HuH-7 (cell line): ENCODE data around the gene IRX3.
A peak's percentile ranks its signal among the peaks of the same experiment; 100 is the strongest.

Source experiments
- DNase-seq: peaks from one replicate; pipeline ENCODE4 v3.0.0; 2011; ENCODE audit warnings: low spot score

The IRX3 gene

DNA sequence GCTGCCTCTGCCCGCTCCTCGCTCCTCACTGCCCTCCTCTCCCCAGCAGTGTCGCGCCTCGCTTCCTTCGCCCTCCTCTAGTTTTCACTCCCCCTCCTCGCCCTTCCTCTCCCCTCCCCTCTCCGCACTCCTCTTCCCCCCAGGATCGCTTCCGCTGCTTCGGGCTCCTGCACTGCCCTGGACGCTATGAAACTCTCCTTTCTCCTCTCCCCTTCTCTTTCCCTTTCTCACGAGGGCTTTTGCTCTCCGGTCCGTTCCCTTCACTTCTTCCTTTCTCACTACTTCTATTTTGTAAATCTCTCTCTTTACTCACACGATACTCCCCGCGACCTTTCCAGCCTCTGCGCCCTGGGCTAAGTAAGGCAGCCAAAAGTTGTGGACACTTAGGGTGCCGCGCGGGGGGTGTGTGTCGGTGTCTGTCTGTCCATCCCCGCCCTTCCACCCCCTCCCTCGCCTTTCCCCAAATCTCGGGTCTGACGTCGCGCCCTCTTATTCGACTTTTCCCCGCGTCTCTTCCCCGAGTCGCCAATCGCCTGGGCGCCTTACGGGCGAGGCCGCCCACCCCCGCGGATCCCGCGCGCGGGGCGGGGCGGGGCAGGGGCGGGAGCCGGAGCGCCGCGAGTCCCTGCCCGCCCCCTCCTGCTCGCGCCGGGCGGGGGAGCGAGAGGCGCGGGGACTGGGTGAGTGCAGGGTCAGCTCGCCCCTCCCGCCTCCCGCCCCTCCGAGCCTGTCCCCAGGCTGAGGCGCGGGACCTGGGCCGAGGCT, at the start of gene IRX3:
IRX3 (minus strand) TSS at position 422 of the 765 bp plus-strand sequence. CDS start 737 bp downstream, outside the sequence.
- peak; percentile 93 for DNase-seq

GRCh38 chr16:54335230-54335629, 48.6 kb upstream of the IRX3 start:
- DNase-seq = no peak

- DNase-seq = no peak
These were observed 47.6 kb upstream of the IRX3 start for GRCh38 chr16:54334208-54334607.

DNA sequence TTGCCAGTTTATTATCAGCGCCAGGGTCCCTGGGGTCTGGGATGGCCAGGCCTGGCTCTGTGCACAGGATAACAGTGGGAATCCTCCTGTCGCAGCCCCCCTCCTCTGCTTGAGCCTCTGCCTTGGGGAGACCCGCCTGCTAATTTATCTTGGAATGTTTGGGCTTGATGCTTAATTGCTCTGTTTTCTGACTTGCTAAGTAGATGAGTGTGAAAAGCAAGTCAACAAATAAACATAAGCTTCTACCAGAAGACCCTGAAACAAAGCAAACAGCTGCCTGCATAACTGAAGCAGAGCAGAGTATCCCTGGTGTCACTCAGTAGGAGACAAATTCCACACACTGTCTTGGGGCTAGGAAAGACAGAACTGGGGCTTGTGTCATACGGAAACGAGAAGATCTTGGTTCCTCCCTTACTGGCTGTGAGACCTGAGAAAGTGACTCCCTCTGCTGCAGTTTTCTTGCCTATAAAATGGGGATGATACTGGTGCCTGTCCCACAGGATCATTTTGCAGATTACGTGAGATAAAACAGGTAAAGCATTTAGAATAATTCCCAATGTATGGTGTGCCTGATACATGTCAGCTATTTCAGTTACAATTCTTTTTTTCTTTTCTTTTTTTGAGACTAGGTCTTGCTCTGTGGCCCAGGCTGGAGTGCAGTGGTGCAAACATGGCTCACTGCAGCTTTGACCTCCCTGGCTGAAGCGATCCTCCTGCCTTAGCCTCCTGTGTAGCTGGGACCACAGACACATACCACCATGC, 44.8 kb upstream of the IRX3 start:
- DNase-seq = no peak

GRCh38 chr16:54327609-54328008, 41.0 kb upstream of the IRX3 start:
- no peak for DNase-seq

- no peak for DNase-seq
These were observed 39.7 kb upstream of the IRX3 start for GRCh38 chr16:54326266-54326662.

GRCh38 chr16:54325616-54326265, 39.2 kb upstream of the IRX3 start:
- DNase-seq = no peak

GRCh38 chr16:54324716-54325115, 38.1 kb upstream of the IRX3 start:
- no peak for DNase-seq

DNA sequence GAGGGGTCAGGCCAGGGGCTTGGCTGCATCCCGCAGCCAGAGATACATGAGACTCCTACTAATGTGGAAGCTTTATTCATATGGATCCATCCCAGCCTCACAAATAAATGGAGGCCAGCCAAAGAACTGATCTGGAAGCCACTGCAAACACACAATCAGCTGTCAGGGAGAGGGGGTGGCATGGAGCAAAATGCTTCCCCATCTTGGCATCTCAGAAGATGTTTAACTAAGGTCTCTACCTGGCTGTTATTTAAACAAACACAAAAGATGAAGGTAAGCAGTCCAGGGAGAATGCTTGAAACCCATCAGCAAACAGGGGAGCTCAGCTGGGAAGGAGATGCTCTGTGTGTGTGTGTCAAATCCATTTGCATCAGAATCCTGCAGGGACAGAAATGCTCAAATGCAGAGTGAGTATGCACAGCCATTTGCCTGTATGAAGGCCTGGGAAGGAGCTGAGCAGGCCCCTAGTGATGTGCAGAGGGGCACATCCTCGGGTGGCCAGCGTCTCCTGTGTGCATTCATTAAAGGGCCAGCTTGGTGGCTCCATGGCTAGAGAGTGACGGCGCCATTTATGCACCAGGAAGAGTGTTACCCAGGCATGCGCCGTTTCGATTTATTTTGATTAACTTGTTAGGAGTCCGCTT, 34.2 kb upstream of the IRX3 start:
- DNase-seq = no peak

DNA sequence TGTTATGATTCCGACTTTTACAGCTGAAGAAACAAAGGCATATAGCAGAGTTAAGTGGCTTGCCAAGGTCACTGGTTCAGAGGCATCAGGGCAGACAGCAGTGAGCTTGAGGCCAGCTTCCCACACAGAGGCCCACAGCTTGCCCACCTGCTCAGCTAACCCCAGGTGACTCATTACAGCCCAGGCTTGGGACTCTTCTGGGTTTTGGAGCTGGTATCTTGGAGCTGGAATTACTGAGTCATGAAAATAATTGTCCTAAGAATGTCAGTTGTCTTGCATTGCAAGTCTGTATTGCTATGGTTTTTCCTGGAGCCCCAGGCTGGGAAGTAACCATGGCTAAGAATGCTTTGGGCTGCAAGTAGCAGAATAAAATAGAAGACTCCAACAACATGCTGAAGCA, 32.4 kb upstream of the IRX3 start:
- DNase-seq = no peak

GRCh38 chr16:54317101-54317611, 30.6 kb upstream of the IRX3 start:
- DNase-seq = no peak

GRCh38 chr16:54316095-54316889, 29.7 kb upstream of the IRX3 start:
- no peak for DNase-seq

DNA sequence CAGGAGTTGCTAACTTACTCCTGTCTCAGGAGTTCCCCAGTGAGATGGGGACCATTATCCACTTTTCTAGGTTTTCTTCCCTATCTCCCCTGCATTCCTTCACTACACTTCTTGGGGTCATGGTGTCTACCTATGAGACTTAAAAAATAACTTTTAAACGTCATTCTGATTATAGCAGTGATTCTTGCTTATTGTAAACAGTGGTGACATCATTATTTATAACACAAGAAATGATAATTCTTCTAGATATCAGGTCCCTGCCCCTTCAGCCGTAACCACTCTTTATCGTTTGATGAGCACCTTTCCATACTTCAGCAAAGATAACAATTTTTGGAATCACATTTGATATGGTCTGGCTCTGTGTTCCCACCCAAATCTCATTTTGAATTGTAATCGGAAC, 27.2 kb upstream of the IRX3 start:
- no peak for DNase-seq

DNA sequence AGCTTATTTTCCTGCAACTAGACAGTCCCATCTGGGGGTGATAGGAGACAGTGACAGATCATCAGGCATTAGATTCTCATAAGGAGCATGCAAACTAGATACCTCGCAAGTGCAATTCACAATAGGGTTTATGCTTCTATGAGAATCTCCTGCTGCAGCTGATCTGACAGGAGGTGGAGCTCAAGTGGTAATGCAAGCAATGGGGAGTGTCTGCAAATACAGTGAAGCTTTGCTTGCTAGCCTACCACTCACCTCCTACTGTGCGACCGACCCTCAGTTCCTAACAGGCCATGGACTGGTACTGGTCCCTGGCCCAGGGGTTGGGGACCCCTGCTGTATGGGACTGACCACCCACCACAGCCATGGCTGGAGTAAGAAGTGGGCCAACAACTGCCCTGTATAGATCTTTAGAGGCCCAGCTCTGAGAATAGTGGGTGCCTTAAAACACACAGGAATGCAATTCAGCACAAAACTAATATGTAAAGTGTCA, 26.0 kb upstream of the IRX3 start:
- no peak for DNase-seq

DNA sequence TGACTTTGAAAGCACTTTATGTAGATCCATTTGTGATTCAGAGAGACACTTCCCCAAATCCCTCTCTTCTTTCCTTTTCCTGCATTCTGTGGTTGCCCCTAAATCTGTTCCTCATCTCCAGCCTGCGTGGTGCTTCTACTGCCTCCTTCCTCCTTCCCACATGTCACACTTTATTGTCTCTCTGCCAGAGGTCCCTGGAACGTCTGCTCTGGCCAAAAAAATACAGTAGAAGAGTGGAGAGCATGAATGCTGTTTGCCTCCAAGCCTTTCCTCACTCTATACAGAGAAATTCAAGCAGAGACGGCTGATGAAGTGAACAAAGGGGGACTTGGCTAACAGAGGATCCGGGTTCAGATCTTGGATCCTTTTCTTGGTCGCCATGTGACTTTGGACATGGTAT, 22.8 kb upstream of the IRX3 start:
- DNase-seq = no peak

- DNase-seq = no peak
These were observed 18.5 kb upstream of the IRX3 start for GRCh38 chr16:54305080-54305479.

GRCh38 chr16:54303613-54304012, 17.0 kb upstream of the IRX3 start:
- no peak for DNase-seq

DNA sequence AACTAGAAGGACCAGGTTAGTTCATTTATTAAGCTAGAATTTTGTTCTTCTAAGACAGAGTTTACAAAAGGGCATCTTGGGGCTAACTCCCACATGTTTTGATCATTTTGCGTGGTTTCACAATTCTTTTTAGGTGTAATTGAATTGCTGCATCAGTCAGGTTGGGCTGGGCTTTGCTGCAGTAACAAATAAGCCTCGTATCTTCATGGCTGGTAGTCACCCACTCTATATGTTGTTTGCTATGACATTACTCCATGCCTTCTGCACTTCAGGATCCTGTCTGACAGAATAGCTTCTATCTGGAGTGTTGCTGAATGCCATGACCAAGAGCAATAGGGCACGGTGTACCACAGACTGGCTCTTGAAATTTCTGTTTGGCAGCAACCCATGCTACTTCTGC, 10.6 kb upstream of the IRX3 start:
- no peak for DNase-seq

DNA sequence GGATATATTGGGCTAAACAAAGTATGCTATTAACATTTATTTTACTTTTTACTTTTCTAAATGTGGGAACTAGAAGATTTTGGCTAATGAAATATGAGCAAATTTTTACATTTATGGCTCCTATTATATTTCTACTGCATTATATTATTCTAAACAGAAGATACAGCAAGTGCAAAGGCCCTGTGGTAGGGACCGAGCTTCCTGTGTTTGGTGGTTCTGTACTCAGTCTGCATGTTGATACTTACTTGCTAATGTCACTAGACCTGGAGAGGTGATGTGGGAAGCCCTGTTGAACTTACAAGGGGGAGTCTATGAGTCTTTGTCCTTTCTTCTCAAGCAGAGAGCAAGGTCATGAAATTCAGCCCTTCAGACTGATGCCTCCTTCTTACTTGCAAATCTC, 10.0 kb upstream of the IRX3 start:
- no peak for DNase-seq

DNA sequence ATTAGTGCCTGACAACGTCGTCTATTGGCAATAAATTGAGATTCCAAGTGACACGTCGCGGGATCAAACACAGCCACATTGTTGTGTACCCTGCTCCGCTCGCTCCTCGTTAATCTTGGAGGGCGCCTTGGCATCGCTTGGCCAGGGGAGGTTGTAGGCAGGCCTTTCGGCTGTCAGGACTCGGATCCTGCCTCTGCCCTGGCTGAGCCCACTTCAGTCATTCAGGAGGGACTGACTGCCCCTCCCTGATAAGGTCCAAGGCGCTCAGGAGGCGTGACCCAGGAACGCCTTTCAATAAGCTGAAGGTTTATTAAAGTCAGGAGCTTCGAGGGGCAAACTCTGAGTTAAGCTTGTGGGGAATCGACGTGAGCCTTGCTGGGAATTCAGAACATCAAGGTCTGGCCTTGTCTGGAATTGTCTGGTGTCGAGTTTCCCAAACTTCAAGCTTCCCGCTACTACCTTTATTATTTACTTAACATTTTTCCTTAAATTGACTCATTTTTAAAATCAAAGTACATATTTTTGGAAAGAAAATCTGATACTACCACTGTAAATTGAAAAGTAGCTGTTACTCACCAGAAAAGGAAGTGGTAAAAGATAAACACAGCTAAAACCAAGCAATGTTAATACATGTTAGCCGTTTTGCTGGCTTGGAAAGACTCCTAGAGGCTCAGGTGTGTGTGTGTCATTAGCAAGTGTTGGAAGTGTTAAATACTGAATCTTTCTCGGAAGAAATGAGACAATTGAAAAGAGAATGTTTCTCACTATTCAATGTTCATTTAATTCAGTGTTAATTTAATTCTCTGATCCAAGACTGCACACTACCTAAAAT, 5.3 kb upstream of the IRX3 start:
- DNase-seq = no peak
